ENCODE data around the gene AGBL4.
"Not testable (repeated sequence)": the region's sequence is repeated elsewhere in the genome, so short reads cannot be mapped to it uniquely, and the experiment has no call there.

Gene AGBL4

GRCh38 chr1:49842596-49842995 lies 181.2 kb downstream of the AGBL4 start:
- Histone ChIP-seq H3K36me3 (ENCODE audit: insufficient read depth, low read length) (no peaks in the 10 kb centered on the region), H3K9me3 (ENCODE audit: control insufficient read depth, insufficient read depth, low read length) (no peaks in the 10 kb centered on the region), H3K4me1 (ENCODE audit: insufficient read depth, low read length) (no peaks in the 10 kb centered on the region), H3K9ac (ENCODE audit: low read depth, low read length) (no peak overlapping the region)

GRCh38 chr1:49841767-49842166 lies 182.0 kb downstream of the AGBL4 start:
- no peaks in the 10 kb centered on the region for H3K9me3 ChIP-seq (ENCODE audit: control insufficient read depth, insufficient read depth, low read length)
- no peaks in the 10 kb centered on the region for H3K36me3 ChIP-seq (ENCODE audit: insufficient read depth, low read length)
- H3K4me1 ChIP-seq (ENCODE audit: insufficient read depth, low read length) = no peaks in the 10 kb centered on the region
- no peak overlapping the region for H3K9ac ChIP-seq (ENCODE audit: low read depth, low read length)

- Histone ChIP-seq H3K4me1 (ENCODE audit: insufficient read depth, low read length) (no peaks in the 10 kb centered on the region), H3K36me3 (ENCODE audit: insufficient read depth, low read length) (no peaks in the 10 kb centered on the region), H3K9ac (ENCODE audit: low read depth, low read length) (no peak overlapping the region), H3K9me3 (ENCODE audit: control insufficient read depth, insufficient read depth, low read length) (no peaks in the 10 kb centered on the region)
Observed at GRCh38 chr1:49824261-49824660, 199.5 kb downstream of the AGBL4 start.

- Histone ChIP-seq H3K4me1 (ENCODE audit: insufficient read depth, low read length) (no peaks in the 10 kb centered on the region), H3K9me3 (ENCODE audit: control insufficient read depth, insufficient read depth, low read length) (no peaks in the 10 kb centered on the region), H3K9ac (ENCODE audit: low read depth, low read length) (no peak overlapping the region), H3K36me3 (ENCODE audit: insufficient read depth, low read length) (no peaks in the 10 kb centered on the region)
Observed at GRCh38 chr1:49817681-49818080, 206.1 kb downstream of the AGBL4 start.

- H3K4me1 ChIP-seq (ENCODE audit: insufficient read depth, low read length); H3K9me3 ChIP-seq (ENCODE audit: control insufficient read depth, insufficient read depth, low read length); H3K36me3 ChIP-seq (ENCODE audit: insufficient read depth, low read length); H3K9ac ChIP-seq (ENCODE audit: low read depth, low read length): not testable (repeated sequence)
Observed at GRCh38 chr1:49787013-49787412, 236.7 kb downstream of the AGBL4 start.

- H3K4me1 ChIP-seq (ENCODE audit: insufficient read depth, low read length) = no peaks in the 10 kb centered on the region
- no peaks in the 10 kb centered on the region for H3K9me3 ChIP-seq (ENCODE audit: control insufficient read depth, insufficient read depth, low read length)
- H3K9ac ChIP-seq (ENCODE audit: low read depth, low read length) = no peak overlapping the region
- H3K36me3 ChIP-seq (ENCODE audit: insufficient read depth, low read length) = no peaks in the 10 kb centered on the region
Observed at GRCh38 chr1:49765034-49765433, 258.7 kb downstream of the AGBL4 start.

- not testable (repeated sequence) for H3K9ac ChIP-seq (ENCODE audit: low read depth, low read length); H3K4me1 ChIP-seq (ENCODE audit: insufficient read depth, low read length); H3K36me3 ChIP-seq (ENCODE audit: insufficient read depth, low read length); H3K9me3 ChIP-seq (ENCODE audit: control insufficient read depth, insufficient read depth, low read length)
Observed at GRCh38 chr1:49738118-49738517, 285.6 kb downstream of the AGBL4 start.

- Histone ChIP-seq H3K9ac (ENCODE audit: low read depth, low read length) (no peak overlapping the region), H3K4me1 (ENCODE audit: insufficient read depth, low read length) (no peaks in the 10 kb centered on the region), H3K9me3 (ENCODE audit: control insufficient read depth, insufficient read depth, low read length) (no peaks in the 10 kb centered on the region), H3K36me3 (ENCODE audit: insufficient read depth, low read length) (no peaks in the 10 kb centered on the region)
Observed at GRCh38 chr1:49728377-49728776, 295.4 kb downstream of the AGBL4 start.

GRCh38 chr1:49723662-49724061 lies 300.1 kb downstream of the AGBL4 start:
- Histone ChIP-seq H3K9ac (ENCODE audit: low read depth, low read length) (no peak overlapping the region), H3K9me3 (ENCODE audit: control insufficient read depth, insufficient read depth, low read length) (no peaks in the 10 kb centered on the region), H3K4me1 (ENCODE audit: insufficient read depth, low read length) (no peaks in the 10 kb centered on the region), H3K36me3 (ENCODE audit: insufficient read depth, low read length) (no peaks in the 10 kb centered on the region)

GRCh38 chr1:49694251-49694827 lies 329.4 kb downstream of the AGBL4 start:
- Histone ChIP-seq H3K9me3 (ENCODE audit: control insufficient read depth, insufficient read depth, low read length) (no peaks in the 10 kb centered on the region), H3K9ac (ENCODE audit: low read depth, low read length) (no peak overlapping the region), H3K4me1 (ENCODE audit: insufficient read depth, low read length) (no peaks in the 10 kb centered on the region), H3K36me3 (ENCODE audit: insufficient read depth, low read length) (no peaks in the 10 kb centered on the region)

GRCh38 chr1:49686107-49686506 lies 337.6 kb downstream of the AGBL4 start:
- H3K4me1 ChIP-seq (ENCODE audit: insufficient read depth, low read length) = no peaks in the 10 kb centered on the region
- H3K9ac ChIP-seq (ENCODE audit: low read depth, low read length) = no peak overlapping the region
- H3K36me3 ChIP-seq (ENCODE audit: insufficient read depth, low read length) = no peaks in the 10 kb centered on the region
- H3K9me3 ChIP-seq (ENCODE audit: control insufficient read depth, insufficient read depth, low read length) = no peaks in the 10 kb centered on the region

GRCh38 chr1:49677706-49678105 lies 346.0 kb downstream of the AGBL4 start:
- no peaks in the 10 kb centered on the region for H3K9me3 ChIP-seq (ENCODE audit: control insufficient read depth, insufficient read depth, low read length)

GRCh38 chr1:49651136-49651535 lies 372.6 kb downstream of the AGBL4 start:
- Histone ChIP-seq H3K9me3 (ENCODE audit: control insufficient read depth, insufficient read depth, low read length) (no peaks in the 10 kb centered on the region), H3K9ac (ENCODE audit: low read depth, low read length) (no peak overlapping the region), H3K36me3 (ENCODE audit: insufficient read depth, low read length) (no peaks in the 10 kb centered on the region), H3K4me1 (ENCODE audit: insufficient read depth, low read length) (no peaks in the 10 kb centered on the region)

More at GRCh38 chr1:49677706-49678105, 346.0 kb downstream of the AGBL4 start:
- Histone ChIP-seq H3K9ac (ENCODE audit: low read depth, low read length) (no peak overlapping the region), H3K4me1 (ENCODE audit: insufficient read depth, low read length) (no peaks in the 10 kb centered on the region), H3K36me3 (ENCODE audit: insufficient read depth, low read length) (no peaks in the 10 kb centered on the region)

- Histone ChIP-seq H3K4me1 (ENCODE audit: insufficient read depth, low read length) (no peaks in the 10 kb centered on the region), H3K9ac (ENCODE audit: low read depth, low read length) (no peak overlapping the region), H3K36me3 (ENCODE audit: insufficient read depth, low read length) (no peaks in the 10 kb centered on the region), H3K9me3 (ENCODE audit: control insufficient read depth, insufficient read depth, low read length) (no peaks in the 10 kb centered on the region)
Observed at GRCh38 chr1:49630156-49630555, 393.6 kb downstream of the AGBL4 start.

GRCh38 chr1:49627781-49628180 lies 396.0 kb downstream of the AGBL4 start:
- no peaks in the 10 kb centered on the region for H3K4me1 ChIP-seq (ENCODE audit: insufficient read depth, low read length)
- H3K9me3 ChIP-seq (ENCODE audit: control insufficient read depth, insufficient read depth, low read length) = no peaks in the 10 kb centered on the region
- H3K36me3 ChIP-seq (ENCODE audit: insufficient read depth, low read length) = no peaks in the 10 kb centered on the region
- H3K9ac ChIP-seq (ENCODE audit: low read depth, low read length) = no peak overlapping the region

- Histone ChIP-seq H3K36me3 (ENCODE audit: insufficient read depth, low read length) (no peaks in the 10 kb centered on the region), H3K9ac (ENCODE audit: low read depth, low read length) (no peak overlapping the region), H3K9me3 (ENCODE audit: control insufficient read depth, insufficient read depth, low read length) (no peaks in the 10 kb centered on the region), H3K4me1 (ENCODE audit: insufficient read depth, low read length) (no peaks in the 10 kb centered on the region)
Observed at GRCh38 chr1:49626472-49626871, 397.3 kb downstream of the AGBL4 start.

All from ES-I3 (cell line).